ENCODE measurements around the gene TMEM106A.

DNA sequence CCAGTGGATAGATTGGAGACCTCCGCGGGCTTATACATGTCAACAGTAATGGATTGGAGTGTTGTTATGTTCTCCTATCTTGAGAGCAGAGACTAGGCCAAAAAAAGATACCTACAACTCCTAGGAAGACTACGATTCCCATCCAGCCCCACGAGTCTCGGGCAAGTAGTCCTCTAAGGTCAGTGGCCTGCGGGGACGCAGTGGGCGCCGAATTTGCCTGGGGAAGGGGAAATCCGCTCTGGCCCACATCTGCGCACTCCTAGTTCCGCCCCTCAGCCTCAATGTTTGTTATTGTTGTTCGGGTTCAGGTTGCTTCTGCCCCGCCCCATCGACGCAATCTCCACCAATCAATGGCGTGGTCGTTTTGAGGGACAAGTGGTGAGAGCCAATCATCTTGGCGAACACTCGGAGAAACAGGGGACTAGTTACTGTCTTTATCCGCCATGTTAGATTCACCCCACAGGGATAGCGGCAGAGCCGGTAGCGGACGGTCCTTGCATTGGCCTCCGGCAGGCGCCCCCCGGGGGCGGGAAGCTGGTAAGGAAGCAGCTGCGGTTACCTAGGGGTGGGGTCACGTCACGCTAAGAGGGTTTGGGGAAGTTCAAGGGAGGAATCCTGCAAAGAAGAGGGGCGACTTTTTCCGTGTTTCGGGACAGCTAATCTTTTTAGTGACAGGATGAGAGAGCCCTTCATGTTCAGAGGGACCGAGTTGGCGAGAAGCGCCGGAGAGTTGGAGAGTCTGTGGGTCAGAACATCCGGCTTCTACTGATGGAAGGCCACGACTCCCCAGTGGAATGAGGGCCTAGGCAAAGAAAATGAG lies 40.7 kb upstream of the TMEM106A start, which contains the start of gene NBR1:
- TF ChIP-seq, protein P1, sequence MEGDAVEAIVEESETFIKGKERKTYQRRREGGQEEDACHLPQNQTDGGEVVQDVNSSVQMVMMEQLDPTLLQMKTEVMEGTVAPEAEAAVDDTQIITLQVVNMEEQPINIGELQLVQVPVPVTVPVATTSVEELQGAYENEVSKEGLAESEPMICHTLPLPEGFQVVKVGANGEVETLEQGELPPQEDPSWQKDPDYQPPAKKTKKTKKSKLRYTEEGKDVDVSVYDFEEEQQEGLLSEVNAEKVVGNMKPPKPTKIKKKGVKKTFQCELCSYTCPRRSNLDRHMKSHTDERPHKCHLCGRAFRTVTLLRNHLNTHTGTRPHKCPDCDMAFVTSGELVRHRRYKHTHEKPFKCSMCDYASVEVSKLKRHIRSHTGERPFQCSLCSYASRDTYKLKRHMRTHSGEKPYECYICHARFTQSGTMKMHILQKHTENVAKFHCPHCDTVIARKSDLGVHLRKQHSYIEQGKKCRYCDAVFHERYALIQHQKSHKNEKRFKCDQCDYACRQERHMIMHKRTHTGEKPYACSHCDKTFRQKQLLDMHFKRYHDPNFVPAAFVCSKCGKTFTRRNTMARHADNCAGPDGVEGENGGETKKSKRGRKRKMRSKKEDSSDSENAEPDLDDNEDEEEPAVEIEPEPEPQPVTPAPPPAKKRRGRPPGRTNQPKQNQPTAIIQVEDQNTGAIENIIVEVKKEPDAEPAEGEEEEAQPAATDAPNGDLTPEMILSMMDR (IDR thresholded peaks at IDR 0.05 in 2 of 3, conservative IDR thresholded peaks at IDR 0.05 in 1 of 3; ENCODE audit: borderline replicate concordance in 1 of 3, insufficient read depth in 1 of 3, low read depth in 2 of 3, low read length in 2 of 3): 0 out of 6 replicates have a peak, but pooled peaks of 1 of the 3 experiments have one; percentile 16
- TF ChIP-seq EGR1 (IDR thresholded peaks at IDR 0.05; ENCODE audit: low read depth): peak; percentile 34; the same call in 1 of the 2 replicates

All from HCT116 (cell line).